ENCODE measurements around the gene TNFSF4.

TNFSF4 gene

DNA sequence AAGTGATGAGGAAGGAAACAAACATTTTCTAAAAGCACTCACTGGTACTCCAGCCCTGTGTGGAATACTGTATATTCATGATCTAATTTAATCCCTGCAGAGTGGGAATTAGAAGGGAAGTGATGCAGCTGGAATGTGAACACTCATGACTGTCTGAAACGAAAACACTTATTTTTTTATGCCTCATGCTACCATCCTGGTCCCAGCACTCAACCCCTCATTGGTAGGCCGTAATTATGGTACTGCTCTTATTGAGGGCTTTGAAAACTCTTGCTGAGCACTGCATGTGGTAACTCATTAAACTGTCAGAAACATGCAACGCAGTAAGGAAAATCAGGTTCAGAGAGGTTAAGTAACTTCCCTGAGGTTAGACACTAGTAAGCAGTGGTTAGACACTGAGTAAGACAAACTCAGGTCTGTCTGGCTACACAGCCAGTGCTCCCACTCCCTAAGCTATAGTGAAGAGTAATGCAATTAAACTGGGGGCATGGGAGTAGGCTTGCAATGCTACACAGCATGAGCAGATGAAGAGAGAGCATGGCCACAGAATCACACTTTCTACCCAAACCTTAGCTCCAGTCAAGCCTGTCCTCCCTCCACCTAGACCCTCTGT, 17.3 kb upstream of the TNFSF4 start:
- H3K27ac Mint-ChIP-seq = no peak overlapping the region
- peak; percentile 14 for ATAC-seq

DNA sequence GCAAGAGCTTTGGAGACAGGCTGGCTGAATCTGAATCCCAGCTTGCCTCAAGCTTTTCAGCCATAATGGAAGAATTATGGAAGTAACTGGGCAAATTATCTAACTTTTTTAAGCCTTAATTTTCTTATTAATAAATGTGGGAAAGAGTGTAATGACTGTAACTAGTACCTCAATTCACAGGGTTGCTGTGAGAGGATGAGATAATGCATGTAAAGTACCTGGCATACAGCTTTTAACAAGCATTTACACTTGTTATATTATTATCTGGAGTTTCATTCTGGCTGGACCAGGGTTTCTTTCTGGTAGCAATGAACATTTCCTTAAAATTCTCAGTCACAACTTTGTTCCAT, 15.9 kb upstream of the TNFSF4 start:
- Mint-ChIP-seq H3K4me3 (peak overlapping the region in 1 of 2 donors; percentile 38), H3K4me1 (peaks cover 34% of the 10 kb centered on the region), H3K27me3 (no peaks in the 10 kb centered on the region), H3K9me3 (no peaks in the 10 kb centered on the region), H3K27ac (peak overlapping the region in 1 of 2 donors; percentile 62)
- ATAC-seq (no peak), DNase-seq (no peak)

More for the DNA sequence above, 17.3 kb upstream of the TNFSF4 start:
- no peak overlapping the region for H3K4me3 Mint-ChIP-seq
- no peak for DNase-seq
- H3K27me3 Mint-ChIP-seq = no peaks in the 10 kb centered on the region
- peaks cover 29% of the 10 kb centered on the region for H3K4me1 Mint-ChIP-seq
- H3K9me3 Mint-ChIP-seq = peaks cover 10 to 12% of the 10 kb centered on the region in 2 donors

GRCh38 chr1:173222149-173223030, 15.3 kb upstream of the TNFSF4 start:
- Mint-ChIP-seq H3K27me3 (no peaks in the 10 kb centered on the region), H3K9me3 (no peaks in the 10 kb centered on the region), H3K27ac (peak overlapping the region in 1 of 2 donors; percentile 62), H3K4me1 (peaks cover 36% of the 10 kb centered on the region), H3K4me3 (peak overlapping the region in 1 of 2 donors; percentile 38)
- ATAC-seq = peak; percentile 93
- DNase-seq = peak; percentile 13 to 49

DNA sequence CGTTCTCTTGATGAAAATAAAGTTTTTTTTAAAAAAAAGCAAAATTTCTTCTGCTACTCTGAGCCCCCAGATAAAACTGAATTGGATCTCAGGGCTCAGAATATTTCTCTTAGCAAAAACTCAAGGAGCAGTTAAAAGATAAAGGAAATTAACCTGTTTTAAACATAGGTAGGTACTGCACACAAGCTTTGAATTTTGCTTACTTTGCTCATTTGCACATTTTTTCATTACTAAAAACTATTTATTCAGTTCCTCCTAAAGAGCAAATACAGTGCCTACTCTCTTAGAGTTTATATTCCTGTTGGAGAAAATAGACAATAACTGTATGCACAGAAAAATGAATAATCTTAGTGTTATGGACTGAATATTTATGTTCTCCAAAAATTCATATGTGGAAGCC, 13.0 kb upstream of the TNFSF4 start:
- H3K27ac Mint-ChIP-seq = no peak overlapping the region
- no peaks in the 10 kb centered on the region for H3K9me3 Mint-ChIP-seq
- DNase-seq (no peak), ATAC-seq (no peak)
- H3K27me3 Mint-ChIP-seq = peaks cover 7% of the 10 kb centered on the region
- no peak overlapping the region for H3K4me3 Mint-ChIP-seq
- H3K4me1 Mint-ChIP-seq = peaks cover 33% of the 10 kb centered on the region

- DNase-seq (no peak), ATAC-seq (no peak)
- Mint-ChIP-seq H3K9me3 (no peaks in the 10 kb centered on the region), H3K4me1 (peaks cover 23% of the 10 kb centered on the region), H3K4me3 (no peak overlapping the region), H3K27me3 (peaks cover 16% of the 10 kb centered on the region), H3K27ac (no peak overlapping the region)
Measured at GRCh38 chr1:173213665-173214064, 6.5 kb upstream of the TNFSF4 start.

GRCh38 chr1:173212952-173213491, 5.9 kb upstream of the TNFSF4 start:
- ATAC-seq (peak; percentile 86), DNase-seq (no peak)
- Mint-ChIP-seq H3K9me3 (no peaks in the 10 kb centered on the region), H3K27me3 (peaks cover 16% of the 10 kb centered on the region), H3K27ac (no peak overlapping the region), H3K4me3 (peak overlapping the region in 1 of 2 donors; percentile 44), H3K4me1 (peaks cover 23% of the 10 kb centered on the region)

DNA sequence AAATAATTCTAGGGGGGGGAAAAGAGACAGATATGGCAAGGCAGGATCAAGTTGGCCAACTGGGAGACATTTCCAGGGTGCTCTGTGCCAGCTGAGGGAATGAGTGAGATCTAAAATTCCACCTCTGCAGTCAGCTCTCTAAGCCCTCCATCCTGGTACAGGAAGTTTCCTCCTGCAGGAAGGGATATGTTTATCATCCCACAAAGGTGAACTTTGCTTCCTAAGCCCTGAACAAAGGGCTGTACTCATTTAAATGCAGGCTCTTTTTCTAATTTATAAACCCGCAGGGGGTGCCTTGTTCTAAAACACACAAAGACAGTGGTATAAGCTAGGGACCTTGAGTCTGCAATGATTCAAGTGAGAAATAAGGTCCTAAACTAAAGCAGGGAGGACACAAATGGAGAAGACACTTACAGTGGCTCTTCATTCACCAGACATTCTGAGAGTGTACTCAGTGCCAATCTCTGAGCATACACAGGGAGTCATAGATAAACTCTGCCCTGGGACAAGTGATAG, 3.6 kb upstream of the TNFSF4 start:
- DNase-seq = no peak
- no peak for ATAC-seq
- H3K9me3 Mint-ChIP-seq = no peaks in the 10 kb centered on the region
- peaks cover 9% of the 10 kb centered on the region for H3K27me3 Mint-ChIP-seq
- no peak overlapping the region for H3K27ac Mint-ChIP-seq
- no peak overlapping the region for H3K4me3 Mint-ChIP-seq
- peaks cover 44% of the 10 kb centered on the region for H3K4me1 Mint-ChIP-seq

- Mint-ChIP-seq H3K4me3 (no peak overlapping the region), H3K4me1 (peaks cover 48% of the 10 kb centered on the region)
- ATAC-seq = no peak
Measured at GRCh38 chr1:173210283-173210682, 3.2 kb upstream of the TNFSF4 start.

DNA sequence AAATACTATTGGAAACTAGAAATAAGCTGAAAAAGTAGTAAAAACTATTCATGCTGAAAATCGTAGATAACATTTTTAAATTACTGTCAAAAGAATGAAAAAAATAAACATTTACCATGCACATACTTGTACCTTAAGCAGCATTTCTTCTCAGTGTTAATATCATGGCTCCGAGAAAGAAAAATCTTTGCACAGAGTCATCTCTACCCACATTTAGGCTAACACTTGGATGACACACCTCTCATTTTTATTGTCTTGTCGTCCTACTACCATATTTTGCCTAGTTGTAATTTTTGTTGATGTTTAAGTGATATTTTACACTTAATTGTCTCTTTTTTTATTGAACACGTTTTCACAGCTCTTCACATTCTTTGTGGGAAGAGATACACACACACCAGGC, 1.7 kb upstream of the TNFSF4 start:
- H3K9me3 Mint-ChIP-seq = no peaks in the 10 kb centered on the region
- no peak for DNase-seq
- ATAC-seq = no peak
- H3K27me3 Mint-ChIP-seq = peaks cover 9% of the 10 kb centered on the region
- H3K4me1 Mint-ChIP-seq = peaks cover 58% of the 10 kb centered on the region
- no peak overlapping the region for H3K4me3 Mint-ChIP-seq
- H3K27ac Mint-ChIP-seq = no peak overlapping the region

More at GRCh38 chr1:173210283-173210682, 3.2 kb upstream of the TNFSF4 start:
- Mint-ChIP-seq H3K27me3 (peaks cover 9% of the 10 kb centered on the region), H3K27ac (peak overlapping the region in 1 of 2 donors; percentile 2), H3K9me3 (no peaks in the 10 kb centered on the region)
- DNase-seq = no peak

GRCh38 chr1:173208146-173208545, 1.0 kb upstream of the TNFSF4 start:
- no peak overlapping the region for H3K27ac Mint-ChIP-seq
- DNase-seq (no peak), ATAC-seq (no peak)
- H3K4me1 Mint-ChIP-seq = peaks cover 56% of the 10 kb centered on the region
- H3K27me3 Mint-ChIP-seq = peaks cover 9% of the 10 kb centered on the region
- H3K4me3 Mint-ChIP-seq = no peak overlapping the region
- H3K9me3 Mint-ChIP-seq = no peaks in the 10 kb centered on the region

GRCh38 chr1:173205146-173206051, 1.7 kb downstream of the TNFSF4 start:
- H3K27me3 Mint-ChIP-seq = no peaks in the 10 kb centered on the region
- peaks cover 63% of the 10 kb centered on the region for H3K4me1 Mint-ChIP-seq
- ATAC-seq (peak; percentile 90), DNase-seq (peak; percentile 29 to 54)
- peak overlapping the region; percentile 82 to 87 for H3K27ac Mint-ChIP-seq
- peak overlapping the region; percentile 81 to 87 for H3K4me3 Mint-ChIP-seq
- no peaks in the 10 kb centered on the region for H3K9me3 Mint-ChIP-seq

DNA sequence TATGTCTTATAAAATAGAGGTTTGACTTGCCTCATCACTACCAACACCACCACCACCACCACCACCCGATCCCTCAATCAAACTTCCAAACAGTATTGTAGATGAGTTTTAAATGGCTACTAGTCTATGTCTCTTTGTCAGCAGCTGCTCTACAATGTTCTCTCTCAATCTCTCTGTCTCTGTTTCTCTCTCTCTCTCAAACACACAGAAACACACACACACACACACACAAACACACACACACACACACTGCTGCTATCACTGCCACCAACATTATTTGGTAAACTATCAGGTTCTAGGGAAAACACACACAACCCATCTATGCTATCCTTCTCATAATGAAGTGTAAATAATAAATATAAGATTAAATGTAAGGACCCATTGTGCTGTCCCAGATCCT, 2.4 kb downstream of the TNFSF4 start:
- H3K27ac Mint-ChIP-seq = no peak overlapping the region

GRCh38 chr1:173202424-173203145, 4.5 kb downstream of the TNFSF4 start:
- H3K27ac Mint-ChIP-seq = no peak overlapping the region
- no peaks in the 10 kb centered on the region for H3K9me3 Mint-ChIP-seq
- H3K4me1 Mint-ChIP-seq = peaks cover 50% of the 10 kb centered on the region
- DNase-seq (no peak), ATAC-seq (no peak)
- H3K4me3 Mint-ChIP-seq = peak overlapping the region in 1 of 2 donors; percentile 76
- H3K27me3 Mint-ChIP-seq = no peaks in the 10 kb centered on the region

More for the DNA sequence above, 2.4 kb downstream of the TNFSF4 start:
- Mint-ChIP-seq H3K27me3 (no peaks in the 10 kb centered on the region), H3K4me1 (peaks cover 58% of the 10 kb centered on the region), H3K4me3 (peak overlapping the region; percentile 43 to 79), H3K9me3 (no peaks in the 10 kb centered on the region)
- ATAC-seq (no peak), DNase-seq (no peak)

GRCh38 chr1:173201969-173202368, 5.2 kb downstream of the TNFSF4 start:
- H3K27ac Mint-ChIP-seq = no peak overlapping the region
- H3K27me3 Mint-ChIP-seq = no peaks in the 10 kb centered on the region
- DNase-seq = no peak
- no peak for ATAC-seq
- no peaks in the 10 kb centered on the region for H3K9me3 Mint-ChIP-seq
- H3K4me3 Mint-ChIP-seq = peak overlapping the region in 1 of 2 donors; percentile 76
- peaks cover 44% of the 10 kb centered on the region for H3K4me1 Mint-ChIP-seq

Measured in stimulated activated naive CD8-positive, alpha-beta T cell treated with anti-CD3 and anti-CD28 coated beads, Interleukin-15, amount 100 ng/mL, for 72 hours (primary cell).